GM21515 (cell line): ENCODE results near the gene CCDC102B.
"Not testable (repeated sequence)": the region's sequence is repeated elsewhere in the genome, so short reads cannot be mapped to it uniquely, and the experiment has no call there.

Experiments
- ATAC-seq: cut with Tn5 transposase; IDR thresholded peaks from one replicate; pipeline ENCODE4 v1.9.1; 2021; ENCODE audit not compliant: unreplicated experiment

Gene CCDC102B

GRCh38 chr18:68969027-68969426, 171.1 kb downstream of the CCDC102B start:
- no peak for ATAC-seq

- no peak for ATAC-seq
Measured at GRCh38 chr18:68972176-68972575, 174.3 kb downstream of the CCDC102B start.

- ATAC-seq, result no peak
Measured at GRCh38 chr18:68979737-68980136, 181.9 kb downstream of the CCDC102B start.

- ATAC-seq, result no peak
Measured at GRCh38 chr18:68983126-68983525, 185.2 kb downstream of the CCDC102B start.

- ATAC-seq, result no peak
Measured at GRCh38 chr18:68984342-68984741, 186.5 kb downstream of the CCDC102B start.

- ATAC-seq, result no peak
Measured at GRCh38 chr18:68985172-68985820, 187.4 kb downstream of the CCDC102B start.

- no peak for ATAC-seq
Measured at GRCh38 chr18:68991286-68991685, 193.4 kb downstream of the CCDC102B start.

- ATAC-seq, result no peak
Measured at GRCh38 chr18:68992719-68993482, 195.0 kb downstream of the CCDC102B start.

GRCh38 chr18:68995675-68996074, 197.8 kb downstream of the CCDC102B start:
- ATAC-seq, result no peak

- ATAC-seq, result no peak
Measured at GRCh38 chr18:68997845-68998244, 200.0 kb downstream of the CCDC102B start.

- no peak for ATAC-seq
Measured at GRCh38 chr18:69000366-69000765, 202.5 kb downstream of the CCDC102B start.

- ATAC-seq, result no peak
Measured at GRCh38 chr18:69002233-69002632, 204.4 kb downstream of the CCDC102B start.

GRCh38 chr18:69006212-69006611, 208.3 kb downstream of the CCDC102B start:
- ATAC-seq, result not testable (repeated sequence)

GRCh38 chr18:69008538-69008937, 210.7 kb downstream of the CCDC102B start:
- ATAC-seq, result no peak

GRCh38 chr18:69021211-69021805, 223.4 kb downstream of the CCDC102B start:
- no peak for ATAC-seq

GRCh38 chr18:69022426-69022825, 224.5 kb downstream of the CCDC102B start:
- no peak for ATAC-seq

- no peak for ATAC-seq
Measured at GRCh38 chr18:69031571-69031970, 233.7 kb downstream of the CCDC102B start.

- ATAC-seq, result no peak
Measured at GRCh38 chr18:69032009-69032408, 234.1 kb downstream of the CCDC102B start.

- ATAC-seq, result no peak
Measured at GRCh38 chr18:69035756-69036155, 237.9 kb downstream of the CCDC102B start.

- ATAC-seq, result no peak
Measured at GRCh38 chr18:69044215-69044614, 246.3 kb downstream of the CCDC102B start.

- no peak for ATAC-seq
Measured at GRCh38 chr18:69064063-69064462, 266.2 kb downstream of the CCDC102B start.

GRCh38 chr18:69067048-69067447, 269.2 kb downstream of the CCDC102B start:
- ATAC-seq, result no peak
